Gastrocnemius medialis (tissue), 4 donors: Measurements from ENCODE around the gene ADAM19. TPM values are rescaled to one million over a fixed set of nuclear protein-coding genes. Genes with fewer than 3 reads are reported as not detected.

Experiments used
- ATAC-seq, 2 donors: fragments of 150-250 bp; one replicate each; pipeline ENCODE4 v1.9.1; 2016
- DNase-seq, 2 donors: peaks; one replicate each; pipeline ENCODE4 v3.0.0-alpha.2; 2019
- H3K27ac ChIP-seq, 4 donors: fragments of 200-600 bp; sonication (generic); 1 replicate in 1 of 4; 2 replicates in 3 of 4; pipeline ENCODE4 v1.5.1; 2016 to 2018; ENCODE audit warnings: mild to moderate bottlenecking in 2 of 4, moderate library complexity in 1 of 4
- H3K27me3 ChIP-seq, 3 donors: fragments of 200-600 bp; sonication (generic) in 2 of 3; 1 replicate in 1 of 3; 2 replicates in 2 of 3; pipeline versions ENCODE4 v1.5.1 to v1.6.0; 2016 to 2019; ENCODE audit warnings: mild to moderate bottlenecking in 1 of 3, moderate library complexity in 1 of 3
- H3K36me3 ChIP-seq, 2 donors: fragments of 200-600 bp; sonication (generic) in 1 of 2; one replicate each; pipeline ENCODE4 v1.5.1; 2017 to 2018
- H3K4me1 ChIP-seq, 2 donors: fragments of 200-600 bp; sonication (generic) in 1 of 2; one replicate each; pipeline ENCODE4 v1.5.1; 2016 to 2017; ENCODE audit warnings: mild to moderate bottlenecking in 2 of 2
- H3K4me3 ChIP-seq, 4 donors: fragments of 200-600 bp; sonication (generic) in 3 of 4; 1 replicate in 1 of 4; 2 replicates in 3 of 4; pipeline ENCODE4 v1.5.1; 2016 to 2019; ENCODE audit warnings: mild to moderate bottlenecking in 2 of 4
- H3K9me3 ChIP-seq, 3 donors: fragments of 200-600 bp; sonication (generic) in 2 of 3; 1 replicate in 1 of 3; 2 replicates in 2 of 3; pipeline ENCODE4 v1.5.1; 2016 to 2019
- CTCF ChIP-seq, 5 experiments: fragments of 450-650 bp in 3 of 5; fragments of 200-600 bp in 2 of 5; sonication (generic) in 2 of 5; IDR thresholded peaks in 4 of 5; conservative IDR thresholded peaks in 1 of 5; 1 replicate in 4 of 5; 2 replicates in 1 of 5; pipeline ENCODE4 v1.5.1; 2016 to 2019; ENCODE audit warnings: antibody characterized with exemption in 5 of 5, mild to moderate bottlenecking in 3 of 5, moderate library complexity in 3 of 5
- POLR2A ChIP-seq, 2 donors: fragments of 450-650 bp; IDR thresholded peaks; one replicate each; pipeline ENCODE4 v1.6.1; 2017; ENCODE audit warnings: antibody characterized with exemption in 2 of 2, mild to moderate bottlenecking in 2 of 2, moderate library complexity in 2 of 2
- in situ Hi-C, 4 donors: fragments of 200-750 bp; cut with MboI; loops; one replicate each; pipeline versions ENCODE4 v1.15.0 to v1.8.0; 2017; ENCODE audit warnings: low sequenced_read_pairs in 4 of 4
- intact Hi-C: fragments of 100-400 bp; cut with DNase I; formaldehyde crosslinking; loops from one replicate; pipeline ENCODE4 v1.15.1; 2023; ENCODE audit warnings: low total_unique reads
- total RNA-seq, 4 donors: library from RNA; depleted of rRNA; stranded (reverse); fragments of >200 nt; gene quantifications; one replicate each; pipeline versions ENCODE4 v1.1.0 to v1.2.3, GENCODE V29; 2016

Gene ADAM19
- total RNA-seq, 4 donors from 2014 or later = 0.39 to 0.97 (median 0.76) TPM

GRCh38 chr5:157610990-157611389, 35.4 kb upstream of the ADAM19 start:
- H3K27ac ChIP-seq = no peak overlapping the region
- DNase-seq = no peak
- peaks cover 7 to 13% of the 10 kb centered on the region in 2 donors for H3K4me1 ChIP-seq

GRCh38 chr5:157608972-157609565, 33.5 kb upstream of the ADAM19 start:
- Histone ChIP-seq H3K4me1 (peaks cover 7 to 13% of the 10 kb centered on the region in 2 donors), H3K9me3 (no peaks in the 10 kb centered on the region), H3K4me3 (no peak overlapping the region), H3K36me3 (no peaks in the 10 kb centered on the region), H3K27me3 (no peaks in the 10 kb centered on the region), H3K27ac (no peak overlapping the region)
- intact Hi-C loops (no loop called here), in situ Hi-C loops (no loop called here)
- DNase-seq (no peak), ATAC-seq (no peak)
- no peak for TF ChIP-seq CTCF (IDR thresholded peaks at IDR 0.05 in 4 of 5, conservative IDR thresholded peaks at IDR 0.05 in 1 of 5)
- no peak for TF ChIP-seq POLR2A (IDR thresholded peaks at IDR 0.05)

More at GRCh38 chr5:157610990-157611389, 35.4 kb upstream of the ADAM19 start:
- in situ Hi-C loops (no loop called here), intact Hi-C loops (no loop called here)
- ATAC-seq = no peak
- Histone ChIP-seq H3K9me3 (no peaks in the 10 kb centered on the region), H3K27me3 (no peaks in the 10 kb centered on the region), H3K36me3 (no peaks in the 10 kb centered on the region), H3K4me3 (no peak overlapping the region)
- TF ChIP-seq POLR2A (IDR thresholded peaks at IDR 0.05) (no peak), CTCF (IDR thresholded peaks at IDR 0.05 in 4 of 5, conservative IDR thresholded peaks at IDR 0.05 in 1 of 5) (no peak)

GRCh38 chr5:157607371-157608161, 32.0 kb upstream of the ADAM19 start:
- Histone ChIP-seq H3K9me3 (no peaks in the 10 kb centered on the region), H3K4me3 (no peak overlapping the region), H3K27me3 (no peaks in the 10 kb centered on the region), H3K27ac (no peak overlapping the region), H3K4me1 (peaks cover 7 to 10% of the 10 kb centered on the region in 2 donors), H3K36me3 (no peaks in the 10 kb centered on the region)
- peak in 1 of 2 donors; percentile 69 for ATAC-seq
- intact Hi-C loops = no loop called here
- no peak for TF ChIP-seq POLR2A (IDR thresholded peaks at IDR 0.05)
- TF ChIP-seq CTCF (IDR thresholded peaks at IDR 0.05 in 4 of 5, conservative IDR thresholded peaks at IDR 0.05 in 1 of 5) = no peak
- in situ Hi-C loops = no loop called here
- DNase-seq = no peak

- no peak for ATAC-seq
- no peak overlapping the region for H3K4me3 ChIP-seq
- H3K9me3 ChIP-seq = no peaks in the 10 kb centered on the region
- no peaks in the 10 kb centered on the region for H3K27me3 ChIP-seq
- H3K4me1 ChIP-seq = no peaks in the 10 kb centered on the region
- in situ Hi-C loops = no loop called here
- intact Hi-C loops = no loop called here
- no peak overlapping the region for H3K27ac ChIP-seq
- no peak for DNase-seq
- no peak for TF ChIP-seq CTCF (IDR thresholded peaks at IDR 0.05 in 4 of 5, conservative IDR thresholded peaks at IDR 0.05 in 1 of 5)
- TF ChIP-seq POLR2A (IDR thresholded peaks at IDR 0.05) = no peak
- H3K36me3 ChIP-seq = no peaks in the 10 kb centered on the region
Observed at GRCh38 chr5:157606046-157606445, 30.5 kb upstream of the ADAM19 start.
